Kidney capillary endothelial cell (primary cell): Measurements from ENCODE around the gene UBAC2.
"Not testable (repeated sequence)": the region's sequence is repeated elsewhere in the genome, so short reads cannot be mapped to it uniquely, and the experiment has no call there.

Experiments used
- DNase-seq: peaks from one replicate; pipeline ENCODE4 v3.0.0-alpha.2; 2018; ENCODE audit warnings: low spot score

Gene UBAC2

GRCh38 chr13:99214731-99215130 lies 14.1 kb downstream of the UBAC2 start:
- no peak for DNase-seq

- DNase-seq = no peak
These were observed 14.7 kb downstream of the UBAC2 start for GRCh38 chr13:99215184-99215830.

DNA sequence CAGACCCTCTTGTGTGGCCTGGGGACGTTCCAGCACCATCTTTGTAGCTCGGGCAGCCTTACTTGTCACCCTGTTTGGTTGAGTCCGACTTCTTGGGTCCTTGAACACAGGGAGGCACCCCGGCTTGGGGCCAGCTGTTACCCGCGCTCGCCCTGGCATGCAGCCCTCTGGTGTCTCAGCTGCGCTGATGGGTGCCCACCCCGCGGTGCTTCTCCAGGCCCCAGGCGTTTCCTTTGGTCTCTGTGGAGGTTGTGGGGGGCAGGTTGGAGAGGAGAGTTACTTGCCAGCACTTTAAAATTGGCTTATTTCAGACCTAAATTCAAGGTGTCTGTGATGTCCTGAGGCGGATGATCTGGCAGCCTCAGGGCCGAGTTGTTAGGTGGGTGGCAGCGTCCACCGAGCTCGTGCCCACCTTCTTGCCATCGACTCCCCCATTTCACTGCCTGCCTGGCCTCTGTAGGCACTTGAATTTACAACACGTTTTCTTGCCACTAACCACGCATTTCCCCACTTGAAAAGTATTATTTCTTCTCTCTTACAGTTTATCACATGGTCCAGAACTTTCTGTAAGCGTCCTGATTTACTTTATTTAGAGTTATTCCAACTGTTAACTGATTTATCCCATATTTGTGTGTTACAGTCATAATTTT lies 16.9 kb downstream of the UBAC2 start:
- no peak for DNase-seq

GRCh38 chr13:99218126-99218525 lies 17.5 kb downstream of the UBAC2 start:
- no peak for DNase-seq

DNA sequence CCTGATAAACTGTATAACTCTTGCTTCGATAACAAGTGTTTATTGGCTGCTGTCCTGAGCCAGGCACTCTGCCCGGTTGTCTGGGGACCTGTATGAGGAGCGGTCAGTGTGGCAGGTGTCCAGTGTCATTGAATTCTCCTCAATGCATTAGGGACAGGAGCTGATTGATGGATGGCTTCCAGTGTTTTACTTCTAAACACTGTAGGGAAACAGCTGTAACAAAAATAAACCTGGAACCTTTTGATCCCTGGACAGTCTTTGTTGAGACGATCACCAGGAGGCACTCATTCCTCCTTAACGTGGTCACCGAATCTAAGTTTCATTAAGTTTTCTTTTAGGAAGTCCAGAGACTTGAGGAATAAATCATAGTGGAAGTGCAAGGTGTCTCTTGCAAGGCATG lies 17.9 kb downstream of the UBAC2 start:
- DNase-seq = no peak

GRCh38 chr13:99218969-99219368 lies 18.3 kb downstream of the UBAC2 start:
- DNase-seq = no peak

DNA sequence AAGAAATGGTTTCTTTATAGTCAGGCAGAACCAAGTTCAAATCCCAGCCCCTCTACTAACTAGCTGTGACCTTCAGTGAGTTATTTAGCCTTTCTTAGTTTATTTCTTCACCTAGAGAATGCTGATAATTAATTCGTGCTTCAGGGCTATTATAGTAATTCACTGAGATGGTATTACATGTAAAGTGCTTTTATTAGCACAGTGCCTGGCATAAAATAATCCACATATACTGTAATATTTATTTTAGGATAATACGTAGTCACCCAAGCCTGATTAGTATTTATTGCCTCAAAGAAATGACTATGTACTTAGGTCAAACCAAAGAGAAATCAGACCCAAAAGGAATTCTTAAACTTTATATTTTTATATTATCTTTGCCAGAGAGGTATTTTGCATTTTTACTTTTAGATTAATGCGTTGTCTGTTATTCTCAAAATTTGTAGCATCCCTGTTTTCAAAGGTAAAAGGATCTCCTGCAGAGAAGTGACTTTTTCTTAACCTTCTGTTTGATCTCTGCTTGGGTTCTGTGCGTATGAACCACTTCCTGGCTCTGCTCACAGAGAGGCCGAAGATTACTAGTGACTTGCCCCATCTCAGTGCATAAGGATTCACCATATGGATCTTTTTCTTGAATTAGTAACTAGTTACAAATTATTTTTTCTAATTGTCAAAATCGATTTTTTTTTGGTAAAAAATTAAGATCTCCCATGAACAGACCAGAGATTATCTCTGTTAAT lies 19.7 kb downstream of the UBAC2 start:
- no peak for DNase-seq

DNA sequence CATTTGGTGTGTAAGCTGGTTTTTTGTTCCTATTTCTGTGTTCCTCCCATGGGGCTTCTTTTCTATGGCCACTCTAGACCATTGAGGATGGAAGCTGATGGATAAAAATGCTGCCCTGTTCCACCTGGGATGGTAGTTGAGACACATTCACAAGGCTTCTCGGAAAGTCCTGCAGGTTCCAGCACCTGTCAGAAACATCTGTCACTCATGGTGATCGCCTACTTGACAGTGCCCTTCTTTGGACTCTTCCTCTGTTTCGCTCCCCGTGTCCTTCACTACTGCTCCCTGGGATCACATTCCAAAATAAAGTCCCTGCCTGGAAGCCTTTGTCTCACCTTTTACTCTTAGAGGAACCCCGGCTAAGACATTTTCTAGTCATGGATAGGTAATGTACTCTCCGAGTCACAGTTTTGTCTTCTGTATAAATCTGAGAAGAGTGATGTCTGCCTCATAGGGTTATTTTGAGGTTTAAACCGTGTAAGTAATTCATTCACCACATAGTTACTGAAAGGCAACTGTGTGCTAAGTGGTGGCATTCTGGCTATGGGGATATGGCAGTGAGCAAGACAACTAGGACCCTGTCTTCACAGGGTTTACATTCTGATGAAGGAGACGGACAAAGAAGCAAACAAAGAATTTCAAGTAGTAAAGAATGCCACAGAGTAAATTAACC lies 21.0 kb downstream of the UBAC2 start:
- no peak for DNase-seq

- DNase-seq = no peak
These were observed 22.9 kb downstream of the UBAC2 start for GRCh38 chr13:99223587-99223986.

DNA sequence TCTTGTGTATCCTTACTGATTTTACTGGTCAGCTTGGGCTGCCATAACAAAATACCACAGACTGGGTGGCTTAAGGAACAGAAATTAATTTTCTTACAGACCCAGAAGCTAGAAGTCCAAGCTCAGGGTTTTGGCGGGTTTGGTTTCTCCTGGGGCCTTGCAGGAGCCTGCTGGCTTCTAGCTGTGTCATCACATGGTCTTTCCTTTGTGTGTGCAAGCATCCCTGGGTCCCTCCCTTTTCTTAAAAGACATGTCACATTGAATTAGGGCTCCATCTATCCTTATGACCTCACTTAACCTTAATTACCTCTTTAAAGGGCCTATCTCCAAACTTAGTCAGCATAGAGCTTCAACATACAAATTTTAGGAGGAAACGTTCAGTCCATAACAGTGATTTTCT lies 23.4 kb downstream of the UBAC2 start:
- DNase-seq = no peak

DNA sequence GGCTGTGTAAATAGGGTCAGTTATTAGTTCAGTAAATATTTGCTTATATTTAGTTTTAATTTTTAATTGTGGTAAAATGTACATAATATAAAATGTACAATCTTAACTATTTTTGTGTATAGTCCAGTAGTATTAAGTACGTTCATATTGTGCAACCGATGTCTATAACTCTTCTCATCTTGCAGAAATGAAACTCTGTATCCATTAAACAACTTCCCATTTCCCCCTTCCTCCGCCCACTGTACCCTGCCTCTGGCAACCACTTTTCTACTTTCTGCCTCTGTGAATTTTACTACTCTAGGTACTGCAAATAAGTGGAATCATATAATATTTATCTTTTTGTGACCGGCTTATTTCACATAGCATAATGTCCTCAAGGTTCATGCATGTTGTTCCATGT lies 24.4 kb downstream of the UBAC2 start:
- DNase-seq = no peak

DNA sequence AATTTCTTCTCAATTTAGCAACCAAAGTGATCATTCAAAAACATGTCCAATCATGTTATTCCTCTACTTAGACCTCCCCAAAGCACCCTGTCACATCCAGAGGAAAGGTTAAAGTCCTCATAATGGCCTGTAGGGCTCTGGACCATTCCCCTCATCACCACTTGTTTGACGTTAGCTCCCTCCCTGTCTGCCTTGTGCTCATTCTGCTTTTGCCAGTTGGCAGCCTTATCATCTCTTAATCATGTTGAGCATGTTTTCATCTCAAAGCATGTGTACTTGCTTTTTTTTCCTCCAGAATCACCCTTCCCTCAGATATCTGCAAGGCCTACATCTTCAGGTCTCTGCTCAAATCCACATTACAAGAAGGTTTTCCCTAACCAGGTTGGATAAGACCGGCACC lies 25.9 kb downstream of the UBAC2 start:
- DNase-seq = no peak

DNA sequence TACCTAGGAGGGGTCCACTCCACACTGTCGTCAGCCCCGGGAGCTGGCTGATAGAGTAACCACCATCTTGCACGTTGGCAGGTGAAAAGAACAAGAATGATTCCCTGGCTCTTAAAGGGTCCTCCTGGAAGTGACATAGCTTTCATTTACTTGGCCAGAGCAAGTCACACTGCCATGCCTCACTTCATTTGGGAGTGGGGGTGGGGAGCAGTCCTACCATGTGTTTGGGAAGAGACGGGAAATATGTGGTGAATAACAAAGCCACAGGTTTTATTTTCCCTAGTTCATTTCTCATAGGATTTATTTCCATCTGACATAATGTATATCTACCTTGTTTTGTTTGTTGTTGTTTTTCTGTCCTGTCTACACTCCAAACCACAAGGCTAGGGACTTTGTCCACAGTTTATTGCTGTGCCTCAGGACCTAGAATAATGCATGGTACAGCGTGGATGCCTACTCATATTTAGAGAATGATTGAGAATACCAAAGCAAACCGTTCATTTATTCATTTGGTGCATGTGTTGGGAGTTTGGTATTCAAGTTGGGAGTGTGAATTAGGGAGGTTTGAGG lies 26.8 kb downstream of the UBAC2 start:
- DNase-seq = no peak

DNA sequence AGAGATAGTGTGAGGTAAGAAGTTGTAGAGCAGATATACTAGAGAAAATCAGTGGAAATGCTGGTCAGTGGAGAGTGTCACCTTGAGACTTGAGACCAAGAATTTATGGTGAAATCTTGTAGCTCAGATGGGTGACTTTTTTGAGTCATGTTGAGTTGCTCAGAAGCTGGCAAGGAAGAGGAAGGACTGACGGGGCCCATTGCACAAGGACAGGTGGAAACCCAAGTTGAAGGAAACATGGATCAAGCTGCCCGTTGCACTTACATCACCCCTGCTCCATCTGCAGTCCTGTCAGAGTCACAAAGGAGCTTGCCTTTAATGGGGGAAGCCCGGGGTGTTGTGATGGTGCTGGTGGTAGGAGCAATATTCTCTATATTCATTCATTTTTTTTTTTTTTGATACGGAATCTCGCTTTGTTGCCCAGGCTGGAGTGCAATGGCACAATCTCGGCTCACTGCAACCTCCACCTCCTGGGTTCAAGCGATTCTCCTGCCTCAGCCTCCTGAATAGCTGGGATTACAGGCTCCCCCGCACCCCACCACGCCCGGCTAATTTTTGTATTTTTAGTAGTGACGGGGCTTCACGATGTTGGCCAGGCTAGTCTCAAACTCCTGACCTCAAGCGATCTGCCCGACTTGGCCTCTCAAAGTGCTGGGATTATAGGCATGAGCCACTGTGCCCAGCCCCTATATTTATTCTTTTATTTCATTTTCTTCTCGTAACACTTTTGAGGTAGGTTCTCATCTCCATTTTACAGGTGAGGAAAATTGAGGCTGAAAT lies 27.4 kb downstream of the UBAC2 start:
- DNase-seq = no peak

- DNase-seq = no peak
These were observed 28.4 kb downstream of the UBAC2 start for GRCh38 chr13:99228737-99229691.

DNA sequence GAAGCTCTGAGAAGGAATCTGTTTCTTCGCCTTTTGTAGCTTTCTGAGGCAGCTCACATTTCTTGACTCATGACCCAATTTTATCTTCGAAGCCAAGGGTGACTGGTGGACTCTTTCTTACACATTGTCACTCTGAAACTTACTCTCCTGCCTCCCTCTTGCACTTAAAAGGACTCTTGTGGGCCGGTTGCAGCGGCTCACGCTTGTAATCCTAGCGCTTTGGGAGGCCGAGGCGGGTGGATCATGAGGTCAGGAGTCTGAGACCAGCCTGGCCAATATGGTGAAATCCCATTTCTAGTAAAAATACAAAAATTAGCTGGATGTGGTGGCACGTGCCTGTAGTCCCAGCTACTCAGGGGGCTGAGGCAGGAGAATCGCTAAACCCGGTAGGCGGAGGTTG lies 29.9 kb downstream of the UBAC2 start:
- not testable (repeated sequence) for DNase-seq

DNA sequence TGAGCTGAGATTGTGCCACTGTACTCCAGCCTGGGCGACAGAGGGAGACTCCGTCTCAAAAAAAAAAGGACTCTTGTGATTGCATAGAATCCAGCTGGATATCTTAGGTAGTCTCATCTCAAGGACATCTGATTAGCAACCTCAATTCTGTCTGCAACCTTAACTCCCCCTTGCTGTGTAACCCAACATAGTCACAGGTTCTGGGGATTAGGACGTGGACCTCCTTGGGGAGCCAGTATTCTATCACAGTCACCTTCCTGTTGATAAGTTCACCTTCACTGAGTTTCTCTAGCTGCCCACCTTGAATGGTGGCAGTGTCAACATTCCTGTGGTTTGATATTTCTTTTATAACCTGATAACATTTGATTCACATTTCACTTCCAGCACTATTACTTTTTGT lies 30.3 kb downstream of the UBAC2 start:
- DNase-seq = no peak

DNA sequence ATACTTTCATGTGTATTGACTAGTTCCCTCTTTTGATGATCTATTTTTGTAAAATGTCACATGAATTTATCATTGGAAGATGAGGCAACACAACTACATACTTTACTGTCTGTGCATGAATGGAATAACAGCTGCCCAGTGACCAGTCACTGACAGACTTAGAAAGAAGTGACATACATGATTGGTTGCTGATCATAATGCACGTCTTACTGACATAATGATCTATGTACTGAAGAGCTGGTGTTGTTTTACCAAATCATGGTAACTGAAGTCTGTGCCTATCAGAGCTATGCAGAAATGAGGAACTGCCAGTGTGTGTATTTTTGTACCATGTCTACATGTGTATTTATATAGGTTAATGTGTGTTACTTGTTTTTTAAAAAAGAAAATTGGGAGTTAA lies 31.1 kb downstream of the UBAC2 start:
- DNase-seq = no peak

DNA sequence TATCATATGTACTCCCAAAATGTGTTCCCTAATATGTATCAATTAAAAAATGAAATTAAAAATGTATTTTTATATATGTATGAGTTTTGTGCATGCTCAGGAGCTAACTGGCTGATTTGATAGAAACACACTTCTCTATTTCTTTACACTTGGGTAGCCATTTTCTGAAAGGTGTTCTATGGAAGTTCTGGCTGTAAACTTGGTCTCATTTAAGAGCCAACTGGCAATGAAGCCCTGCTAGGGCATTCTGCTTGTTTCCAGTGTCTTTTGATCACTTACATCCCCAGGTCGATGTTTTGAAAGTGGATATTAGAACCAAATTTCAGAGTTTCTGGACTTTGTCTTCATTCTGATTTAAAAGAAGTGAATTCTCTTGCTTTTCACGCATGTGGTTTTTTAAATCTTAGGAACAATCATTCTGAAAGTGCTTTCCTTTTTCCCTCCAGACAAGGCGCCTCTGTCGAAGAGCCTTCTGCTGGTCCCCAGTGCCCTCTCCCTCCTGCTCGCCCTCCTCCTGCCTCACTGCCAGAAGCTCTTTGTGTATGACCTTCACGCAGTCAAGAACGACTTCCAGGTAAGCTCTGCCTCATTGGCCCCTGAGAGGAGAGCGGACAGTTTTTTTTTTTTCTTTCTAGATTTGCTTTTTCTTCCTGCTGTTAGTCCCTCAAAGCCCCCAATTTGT lies 37.5 kb downstream of the UBAC2 start:
- DNase-seq = no peak

- DNase-seq = no peak
These were observed 45.4 kb downstream of the UBAC2 start for GRCh38 chr13:99246100-99246499.
